ENCODE results near the gene ATP8A2.

- no peak for TF ChIP-seq CTCF (IDR thresholded peaks at IDR 0.05)
- TF ChIP-seq POLR2A (IDR thresholded peaks at IDR 0.05): no peak
Measured at GRCh38 chr13:25351404-25351803, 20.4 kb upstream of the ATP8A2 start.

Measured in testis (tissue), 2 donors.